ENCODE results near the gene DNM3.

The DNM3 gene

GRCh38 chr1:171817511-171818265, 23.6 kb upstream of the DNM3 start:
- DNase-seq (ENCODE audit: low spot score) = no peak

GRCh38 chr1:171819946-171820345, 21.4 kb upstream of the DNM3 start:
- no peak for DNase-seq (ENCODE audit: low spot score)

GRCh38 chr1:171826973-171827372, 14.3 kb upstream of the DNM3 start:
- DNase-seq (ENCODE audit: low spot score) = no peak

- DNase-seq (ENCODE audit: low spot score) = no peak
Measured at GRCh38 chr1:171828794-171829193, 12.5 kb upstream of the DNM3 start.

- no peak for DNase-seq (ENCODE audit: low spot score)
Measured at GRCh38 chr1:171833091-171833825, 8.0 kb upstream of the DNM3 start.

- DNase-seq (ENCODE audit: low spot score) = no peak
Measured at GRCh38 chr1:171834821-171835220, 6.5 kb upstream of the DNM3 start.

- no peak for DNase-seq (ENCODE audit: low spot score)
Measured at GRCh38 chr1:171835891-171836290, 5.4 kb upstream of the DNM3 start.

- peak; percentile 53 for DNase-seq (ENCODE audit: low spot score)
Measured at GRCh38 chr1:171841931-171842761, 848 bp downstream of the DNM3 start.

- no peak for DNase-seq (ENCODE audit: low spot score)
Measured at GRCh38 chr1:171844381-171844780, 3.1 kb downstream of the DNM3 start.

- no peak for DNase-seq (ENCODE audit: low spot score)
Measured at GRCh38 chr1:171845998-171846397, 4.7 kb downstream of the DNM3 start.

GRCh38 chr1:171849245-171849898, 8.1 kb downstream of the DNM3 start:
- DNase-seq (ENCODE audit: low spot score) = no peak

GRCh38 chr1:171850651-171851350, 9.5 kb downstream of the DNM3 start:
- no peak for DNase-seq (ENCODE audit: low spot score)

GRCh38 chr1:171852272-171852671, 11.0 kb downstream of the DNM3 start:
- DNase-seq (ENCODE audit: low spot score) = no peak

- no peak for DNase-seq (ENCODE audit: low spot score)
Measured at GRCh38 chr1:171855381-171855780, 14.1 kb downstream of the DNM3 start.

GRCh38 chr1:171858696-171859095, 17.4 kb downstream of the DNM3 start:
- DNase-seq (ENCODE audit: low spot score) = no peak

GRCh38 chr1:171860696-171861095, 19.4 kb downstream of the DNM3 start:
- DNase-seq (ENCODE audit: low spot score) = no peak

- no peak for DNase-seq (ENCODE audit: low spot score)
Measured at GRCh38 chr1:171863531-171863930, 22.2 kb downstream of the DNM3 start.

- DNase-seq (ENCODE audit: low spot score) = no peak
Measured at GRCh38 chr1:171864308-171864707, 23.0 kb downstream of the DNM3 start.

GRCh38 chr1:171865106-171865505, 23.8 kb downstream of the DNM3 start:
- DNase-seq (ENCODE audit: low spot score) = no peak

- DNase-seq (ENCODE audit: low spot score) = no peak
Measured at GRCh38 chr1:171867236-171867635, 25.9 kb downstream of the DNM3 start.

GRCh38 chr1:171868217-171868803, 27.0 kb downstream of the DNM3 start:
- DNase-seq (ENCODE audit: low spot score) = no peak
